Hepatocyte (in vitro differentiated cells): ENCODE data around the gene MYL5. TPM values are rescaled to one million over a fixed set of nuclear protein-coding genes. Genes with fewer than 3 reads are reported as not detected.

Experiments used
- DNase-seq: peaks from one replicate; pipeline ENCODE4 v3.0.0-alpha.2; 2016; ENCODE audit warnings: low spot score
- H2AFZ ChIP-seq: fragments of 200-600 bp; sonication (generic); 2 replicates; pipeline ENCODE4 v1.6.0; 2016; ENCODE audit warnings: antibody characterized with exemption, mild to moderate bottlenecking
- H3K27ac ChIP-seq: fragments of 200-600 bp; sonication (generic); 2 replicates; pipeline ENCODE4 v1.5.1; 2016; ENCODE audit warnings: mild to moderate bottlenecking
- H3K27me3 ChIP-seq: fragments of 200-600 bp; sonication (generic); 2 replicates; pipeline ENCODE4 v1.6.1; 2016
- H3K36me3 ChIP-seq: fragments of 200-600 bp; sonication (generic); replicated peaks from 2 replicates; pipeline ENCODE4 v1.5.1; 2016; ENCODE audit warnings: low read depth; ENCODE audit not compliant: insufficient read depth
- H3K4me1 ChIP-seq: fragments of 200-600 bp; sonication (generic); 2 replicates; pipeline ENCODE4 v1.5.1; 2016; ENCODE audit warnings: mild to moderate bottlenecking, moderate library complexity; ENCODE audit not compliant: insufficient read depth
- H3K4me2 ChIP-seq: fragments of 200-600 bp; sonication (generic); 2 replicates; pipeline ENCODE4 v1.6.0; 2016
- H3K4me3 ChIP-seq: fragments of 200-600 bp; sonication (generic); 2 replicates; pipeline ENCODE4 v1.5.1; 2016; ENCODE audit warnings: mild to moderate bottlenecking
- H3K79me2 ChIP-seq: fragments of 200-600 bp; sonication (generic); 2 replicates; pipeline ENCODE4 v1.6.0; 2017; ENCODE audit warnings: mild to moderate bottlenecking
- H3K9me2 ChIP-seq: fragments of 200-600 bp; sonication (generic); replicated peaks from 2 replicates; pipeline ENCODE4 v1.6.0; 2017; ENCODE audit warnings: mild to moderate bottlenecking; ENCODE audit not compliant: insufficient read depth
- H3K9me3 ChIP-seq: fragments of 200-600 bp; sonication (generic); 2 replicates; pipeline ENCODE4 v1.5.1; 2016; ENCODE audit warnings: low read depth, mild to moderate bottlenecking
- H4K20me1 ChIP-seq: fragments of 200-600 bp; sonication (generic); 2 replicates; pipeline ENCODE4 v1.6.0; 2016; ENCODE audit warnings: mild to moderate bottlenecking; ENCODE audit not compliant: insufficient read depth, poor library complexity, severe bottlenecking
- CTCF ChIP-seq: fragments of 200-600 bp; sonication (generic); IDR thresholded peaks from 2 replicates; pipeline ENCODE4 v1.5.1; 2016; ENCODE audit warnings: antibody characterized with exemption, mild to moderate bottlenecking; ENCODE audit not compliant: poor library complexity
- EZH2 ChIP-seq: fragments of 200-600 bp; sonication (generic); IDR thresholded peaks from 2 replicates; pipeline ENCODE4 v1.6.1; 2016; ENCODE audit warnings: antibody characterized with exemption, mild to moderate bottlenecking, borderline replicate concordance
- EZH2phosphoT487 ChIP-seq: fragments of 200-600 bp; sonication (generic); IDR thresholded peaks from one replicate; pipeline ENCODE4 v1.6.1; 2018; ENCODE audit warnings: antibody characterized with exemption, mild to moderate bottlenecking, low read depth, moderate library complexity; ENCODE audit not compliant: unreplicated experiment, severe bottlenecking
- WGBS: methylation state at CpG from one replicate; pipeline ENCODE4 v1.1.6; 2016; ENCODE audit warnings: low lambda C conversion rate; ENCODE audit errors: missing lambda C conversion rate; 5-methylcytosine and 5-hydroxymethylcytosine counted together
- polyA plus RNA-seq: library from polyadenylated mRNA; unstranded; fragments of >200 nt; fragmentation: Nextera tagmentation; extraction: Ambion mirVana; gene quantifications from 2 replicates; pipeline ENCODE4 v1.2.1, GENCODE V29; 2016
- total RNA-seq: library from RNA; depleted of rRNA; stranded (reverse); fragments of >200 nt; gene quantifications from 2 replicates; pipeline ENCODE4 v1.2.3, GENCODE V29; 2014

The MYL5 gene
- total and polyA plus RNA-seq, 2 experiments from 2014 or later, result 12.6 to 25.1 TPM

GRCh38 chr4:720111-720860 is 45.9 kb downstream of the MYL5 start:
- Histone ChIP-seq H3K27ac (no peak overlapping the region), H4K20me1 (peaks cover 67% of the 10 kb centered on the region), H3K36me3 (no peaks in the 10 kb centered on the region), H2AFZ (no peak overlapping the region), H3K4me2 (no peak overlapping the region), H3K4me1 (peaks cover 3% of the 10 kb centered on the region), H3K79me2 (peaks cover 85% of the 10 kb centered on the region), H3K9me3 (no peaks in the 10 kb centered on the region), H3K9me2 (no peaks in the 10 kb centered on the region), H3K27me3 (no peaks in the 10 kb centered on the region), H3K4me3 (no peak overlapping the region)
- TF ChIP-seq EZH2, result no peak
- TF ChIP-seq EZH2phosphoT487, result no peak
- TF ChIP-seq CTCF, result no peak
- 97% methylated on average over 52 of the region's 59 CpGs for WGBS
- DNase-seq, result no peak

- H2AFZ ChIP-seq, result no peak overlapping the region
- no peaks in the 10 kb centered on the region for H3K36me3 ChIP-seq
- H4K20me1 ChIP-seq, result peaks cover 77% of the 10 kb centered on the region
- H3K4me2 ChIP-seq, result no peak overlapping the region
- TF ChIP-seq CTCF (no peak), EZH2 (no peak), EZH2phosphoT487 (no peak)
- no peaks in the 10 kb centered on the region for H3K9me2 ChIP-seq
- H3K27me3 ChIP-seq, result no peaks in the 10 kb centered on the region
- peaks cover 3% of the 10 kb centered on the region for H3K4me1 ChIP-seq
- no peaks in the 10 kb centered on the region for H3K9me3 ChIP-seq
- no peak for DNase-seq
- H3K4me3 ChIP-seq, result no peak overlapping the region
- H3K79me2 ChIP-seq, result peaks cover 89% of the 10 kb centered on the region
- H3K27ac ChIP-seq, result no peak overlapping the region
- 93% methylated on average over 28 of the region's 31 CpGs for WGBS
Observed at GRCh38 chr4:721261-722168, 47.2 kb downstream of the MYL5 start.

GRCh38 chr4:722169-722725 is 47.9 kb downstream of the MYL5 start:
- Histone ChIP-seq H3K27ac (no peak overlapping the region), H3K79me2 (peaks cover 93% of the 10 kb centered on the region), H3K9me3 (no peaks in the 10 kb centered on the region), H4K20me1 (peaks cover 80% of the 10 kb centered on the region), H3K36me3 (no peaks in the 10 kb centered on the region), H3K9me2 (no peaks in the 10 kb centered on the region), H3K27me3 (no peaks in the 10 kb centered on the region), H3K4me3 (no peak overlapping the region), H2AFZ (no peak overlapping the region), H3K4me1 (peaks cover 3% of the 10 kb centered on the region), H3K4me2 (no peak overlapping the region)
- TF ChIP-seq CTCF (no peak), EZH2 (no peak), EZH2phosphoT487 (no peak)
- no peak for DNase-seq
- WGBS, result 96% methylated on average over 21 of the region's 47 CpGs
